H1 (cell line): ENCODE results near the gene MAGI2. TPM values are rescaled to one million over a fixed set of nuclear protein-coding genes. Genes with fewer than 3 reads are reported as not detected.

ENCODE experiments used
- CTCF ChIA-PET: fragments of 300-600 bp; sonication (Branson Sonifier 250); formaldehyde crosslinking; loops from one replicate; lab custom pipeline; 2021; ENCODE audit not compliant: partially characterized antibody; lab: Charles Lee
- POLR2A ChIA-PET: fragments of 300-600 bp; sonication (Branson Sonifier 250); formaldehyde crosslinking; loops from one replicate; lab custom pipeline; 2021; ENCODE audit warnings: inconsistent platforms; ENCODE audit not compliant: partially characterized antibody; lab: Charles Lee
- DNase-seq, 2 experiments: peaks; one replicate each; pipeline versions ENCODE4 v3.0.0 to v3.0.0-alpha.2; 2010 to 2022; ENCODE audit warnings: low spot score in 2 of 2, low read depth in 1 of 2, mixed read lengths in 1 of 2
- FAIRE-seq: peaks from 2 replicates; lab custom pipeline; 2011; peaks lifted over from hg19 to GRCh38; lab: Jason Lieb, UNC
- H2AFZ ChIP-seq: 2 replicates; pipeline ENCODE4 v1.8.1; 2012; ENCODE audit warnings: low read length, inconsistent platforms
- H2AK5ac ChIP-seq: 2 replicates; pipeline ENCODE4 v1.6.1; 2013; ENCODE audit warnings: low read depth, low read length
- H2BK120ac ChIP-seq: replicated peaks from 2 replicates; pipeline ENCODE3; 2013; ENCODE audit warnings: low read depth, low read length, inconsistent platforms
- H2BK12ac ChIP-seq: 2 replicates; pipeline ENCODE4 v1.6.1; 2013; ENCODE audit warnings: low read depth, low read length
- H2BK15ac ChIP-seq: 2 replicates; pipeline ENCODE4 v1.6.1; 2013; ENCODE audit warnings: low read length
- H2BK20ac ChIP-seq: 2 replicates; pipeline ENCODE4 v1.6.1; 2013; ENCODE audit warnings: low read length
- H2BK5ac ChIP-seq: 2 replicates; pipeline ENCODE4 v1.6.1; 2013; ENCODE audit warnings: low read depth, low read length
- H3K14ac ChIP-seq: 2 replicates; pipeline ENCODE4 v1.6.1; 2013; ENCODE audit warnings: inconsistent platforms; ENCODE audit not compliant: insufficient read length
- H3K18ac ChIP-seq: 2 replicates; pipeline ENCODE4 v1.6.1; 2013; ENCODE audit warnings: low read length; ENCODE audit errors: extremely low read depth
- H3K23ac ChIP-seq: 2 replicates; pipeline ENCODE4 v1.6.1; 2013; ENCODE audit warnings: inconsistent platforms; ENCODE audit not compliant: insufficient read length
- H3K23me2 ChIP-seq: 2 replicates; pipeline ENCODE4 v1.6.1; 2013; ENCODE audit warnings: low read depth, low read length
- H3K27ac ChIP-seq: 2 replicates; pipeline ENCODE4 v1.6.1; 2011; ENCODE audit warnings: low read depth, low read length, inconsistent platforms
- H3K27me3 ChIP-seq, 4 experiments: replicated peaks in 1 of 4; 1 replicate in 1 of 4; 2 replicates in 3 of 4; pipeline versions ENCODE4 v1.6.1 to v1.8.1; 2011 to 2013; ENCODE audit warnings: low read length in 3 of 4, mild to moderate bottlenecking in 3 of 4, inconsistent platforms in 2 of 4, mixed read lengths in 2 of 4, moderate library complexity in 1 of 4; ENCODE audit not compliant: control insufficient read depth in 3 of 4, insufficient read depth in 3 of 4; ENCODE audit errors: extremely low read depth in 1 of 4
- H3K36me3 ChIP-seq, 4 experiments: 2 replicates each; pipeline versions ENCODE4 v1.6.1 to v1.8.1; 2011 to 2013; ENCODE audit warnings: mild to moderate bottlenecking in 4 of 4, low read length in 3 of 4, moderate library complexity in 2 of 4, control low read depth in 1 of 4, inconsistent platforms in 1 of 4; ENCODE audit not compliant: insufficient read depth in 4 of 4, control insufficient read depth in 2 of 4
- H3K4ac ChIP-seq: replicated peaks from 2 replicates; pipeline ENCODE3; 2013; ENCODE audit warnings: low read length, low read depth, mixed read lengths, inconsistent platforms; ENCODE audit not compliant: insufficient read length
- H3K4me1 ChIP-seq, 4 experiments: replicated peaks in 1 of 4; 1 replicate in 1 of 4; 2 replicates in 3 of 4; pipeline versions ENCODE4 v1.6.1 to v1.8.1; 2011 to 2013; ENCODE audit warnings: low read length in 3 of 4, inconsistent platforms in 2 of 4, mixed read lengths in 1 of 4; ENCODE audit not compliant: insufficient read depth in 4 of 4, control insufficient read depth in 3 of 4
- H3K4me2 ChIP-seq, 2 experiments: 2 replicates each; pipeline versions ENCODE4 v1.6.1 to v1.8.1; 2011 to 2013; ENCODE audit warnings: low read depth in 2 of 2, low read length in 2 of 2, control low read depth in 1 of 2, inconsistent platforms in 1 of 2, mild to moderate bottlenecking in 1 of 2; ENCODE audit not compliant: insufficient read depth in 1 of 2
- H3K4me3 ChIP-seq, 4 experiments: fragments of 200-600, 300-600 bp in 1 of 4; sonication (generic), shearing (Covaris generic), sonication (Bioruptor Twin) in 1 of 4; 2 replicates each; pipeline versions ENCODE4 v1.5.1 to v1.8.1; 2011 to 2016; ENCODE audit warnings: low read length in 4 of 4, low read depth in 3 of 4, control low read depth in 2 of 4, inconsistent platforms in 2 of 4, mild to moderate bottlenecking in 2 of 4, mixed read lengths in 1 of 4, moderate library complexity in 1 of 4; ENCODE audit not compliant: insufficient read depth in 2 of 4; ENCODE audit errors: extremely low read depth in 1 of 4
- H3K56ac ChIP-seq: replicated peaks from 2 replicates; pipeline ENCODE3; 2013; ENCODE audit warnings: low read depth, mild to moderate bottlenecking, mixed read lengths, low read length, inconsistent platforms; ENCODE audit not compliant: insufficient read length
- H3K79me1 ChIP-seq: 2 replicates; pipeline ENCODE4 v1.6.1; 2013; ENCODE audit warnings: low read depth, low read length, control low read depth
- H3K79me2 ChIP-seq, 2 experiments: 2 replicates each; pipeline versions ENCODE4 v1.6.1 to v1.8.1; 2012 to 2013; ENCODE audit warnings: low read length in 2 of 2, mild to moderate bottlenecking in 2 of 2, inconsistent platforms in 1 of 2; ENCODE audit not compliant: insufficient read depth in 2 of 2, control insufficient read depth in 1 of 2
- H3K9ac ChIP-seq, 4 experiments: replicated peaks in 1 of 4; 1 replicate in 1 of 4; 2 replicates in 3 of 4; pipeline versions ENCODE4 v1.6.1 to v1.8.1; 2011 to 2013; ENCODE audit warnings: low read depth in 3 of 4, low read length in 3 of 4, control low read depth in 2 of 4, mild to moderate bottlenecking in 2 of 4, moderate library complexity in 2 of 4, inconsistent platforms in 1 of 4; ENCODE audit errors: extremely low read depth in 1 of 4
- H3K9me3 ChIP-seq, 2 experiments: 2 replicates each; pipeline versions ENCODE4 v1.6.1 to v1.8.1; 2012 to 2013; ENCODE audit warnings: mild to moderate bottlenecking in 2 of 2, moderate library complexity in 2 of 2, control low read depth in 1 of 2, inconsistent platforms in 1 of 2, low read depth in 1 of 2, low read length in 1 of 2, mixed read lengths in 1 of 2; ENCODE audit not compliant: insufficient read depth in 2 of 2
- H4K20me1 ChIP-seq, 2 experiments: replicated peaks in 1 of 2; 2 replicates each; pipeline versions ENCODE3 to v1.8.1; 2011 to 2013; ENCODE audit warnings: inconsistent platforms in 2 of 2, low read length in 2 of 2, mild to moderate bottlenecking in 1 of 2; ENCODE audit not compliant: insufficient read depth in 2 of 2, control insufficient read depth in 1 of 2
- H4K5ac ChIP-seq: 2 replicates; pipeline ENCODE4 v1.6.1; 2013; ENCODE audit warnings: low read length, low read depth, mixed read lengths, inconsistent platforms; ENCODE audit not compliant: insufficient read length
- H4K8ac ChIP-seq: 2 replicates; pipeline ENCODE4 v1.8.0; 2013; ENCODE audit warnings: mild to moderate bottlenecking, moderate library complexity, low read length, inconsistent platforms; ENCODE audit not compliant: insufficient read depth; ENCODE audit errors: extremely low read depth
- H4K91ac ChIP-seq: replicated peaks from 2 replicates; pipeline ENCODE3; 2013; ENCODE audit warnings: low read length, mixed read lengths, inconsistent platforms; ENCODE audit not compliant: insufficient read length
- BCL11A ChIP-seq, 2 experiments: IDR thresholded peaks; one replicate each; pipeline ENCODE4 v1.6.1; 2011; ENCODE audit warnings: low read depth in 2 of 2, low read length in 2 of 2, mild to moderate bottlenecking in 2 of 2
- CTBP2 ChIP-seq: IDR thresholded peaks from 2 replicates; pipeline ENCODE4 v1.7.0; 2011; ENCODE audit warnings: borderline replicate concordance, mild to moderate bottlenecking, moderate library complexity, mixed read lengths, low read length; ENCODE audit not compliant: insufficient read depth, insufficient read length
- EP300 ChIP-seq, 2 experiments: IDR thresholded peaks; 1 replicate in 1 of 2; 2 replicates in 1 of 2; pipeline ENCODE4 v1.6.1; 2011 to 2012; ENCODE audit warnings: low read depth in 2 of 2, low read length in 2 of 2, mild to moderate bottlenecking in 2 of 2, borderline replicate concordance in 1 of 2, inconsistent platforms in 1 of 2, moderate library complexity in 1 of 2
- FOSL1 ChIP-seq: IDR thresholded peaks from 2 replicates; pipeline ENCODE4 v1.6.1; 2011; ENCODE audit warnings: mild to moderate bottlenecking, low read depth, low read length, moderate library complexity; ENCODE audit not compliant: insufficient read depth
- NANOG ChIP-seq: IDR thresholded peaks from 2 replicates; pipeline ENCODE4 v1.6.1; 2011; ENCODE audit warnings: low read length, low read depth, mild to moderate bottlenecking, inconsistent platforms; ENCODE audit not compliant: insufficient read depth, poor library complexity, severe bottlenecking
- SAP30 ChIP-seq: fragments of 300-600 bp; sonication (generic); IDR thresholded peaks from 2 replicates; pipeline ENCODE4 v1.7.1; 2012; ENCODE audit warnings: low read length, moderate library complexity, mild to moderate bottlenecking, inconsistent platforms; ENCODE audit not compliant: insufficient read depth, insufficient replicate concordance
- SIRT6 ChIP-seq: IDR thresholded peaks from one replicate; pipeline ENCODE4 v1.7.1; 2012; ENCODE audit warnings: low read length, inconsistent platforms
- YY1 ChIP-seq: IDR thresholded peaks from 2 replicates; pipeline ENCODE4 v1.6.1; 2011; ENCODE audit warnings: low read depth, mild to moderate bottlenecking, low read length
- WGBS, 2 experiments: shearing (Covaris generic) in 1 of 2; methylation state at CpG; one replicate each; pipeline versions ENCODE4 v1.1.6 to v1.1.7; 2013 to 2015; ENCODE audit warnings: low lambda C conversion rate in 2 of 2, mixed read lengths in 2 of 2, inconsistent platforms in 1 of 2, low coverage in 1 of 2, missing lambda C conversion rate in 1 of 2; ENCODE audit not compliant: insufficient replicate concordance in 2 of 2, insufficient coverage in 1 of 2, insufficient read length in 1 of 2; ENCODE audit errors: extremely low coverage in 1 of 2, missing lambda C conversion rate in 1 of 2; 5-methylcytosine and 5-hydroxymethylcytosine counted together
- polyA plus RNA-seq, 7 experiments: library from polyadenylated mRNA; depleted of rRNA in 3 of 7; stranded (reverse) in 5 of 7; unstranded in 2 of 7; fragments of >200 nt in 5 of 7; fragments of 200-250 nt in 2 of 7; gene quantifications; 1 replicate in 5 of 7; 2 replicates in 1 of 7; 4 replicates in 1 of 7; pipeline versions ENCODE4 v1.2.1 to v1.2.3, GENCODE V29; 2011 to 2013; ENCODE audit warnings: missing spikeins in 2 of 7, mixed read lengths in 2 of 7
- total RNA-seq: library from RNA; stranded (reverse); fragmentation: NEBNext Ultra II Directional; extraction: Animal tissue kit (Norgen Biotek cat#: 25700); gene quantifications from 2 replicates; pipeline ENCODE4 v1.2.1, GENCODE V29; 2021

MAGI2 gene
- total and polyA plus RNA-seq, 2 of the 8 experiments (the other 6 are each of a cell fraction or from before 2014, with no cell fraction given) = 6.0 to 27.3 TPM

GRCh38 chr7:78704504-78704903, 749.0 kb downstream of the MAGI2 start:
- CTCF ChIA-PET = no interaction called here
- Histone ChIP-seq H2BK15ac (no peak overlapping the region), H3K23ac (no peak overlapping the region), H3K56ac (no peak overlapping the region), H2AK5ac (no peak overlapping the region), H2BK20ac (no peak overlapping the region), H3K23me2 (no peaks in the 10 kb centered on the region), H3K27me3 (no peaks in the 10 kb centered on the region), H2BK5ac (no peak overlapping the region), H3K4ac (no peak overlapping the region), H4K20me1 (no peaks in the 10 kb centered on the region), H3K14ac (no peak overlapping the region), H3K4me3 (no peak overlapping the region), H4K8ac (no peak overlapping the region), H2BK12ac (no peak overlapping the region), H3K36me3 (no peaks in the 10 kb centered on the region; a peak in 1 of 8 replicates), H3K9ac (no peak overlapping the region), H3K4me1 (no peaks in the 10 kb centered on the region), H3K9me3 (no peaks in the 10 kb centered on the region), H4K5ac (no peak overlapping the region), H3K79me1 (peaks cover 2% of the 10 kb centered on the region; the same call in 1 of the 2 replicates), H4K91ac (no peak overlapping the region), H3K79me2 (peaks cover 0 to 17% of the 10 kb centered on the region in 2 experiments; a peak in 1 of 4 replicates), H2AFZ (no peak overlapping the region), H3K27ac (no peak overlapping the region), H3K18ac (no peak overlapping the region), H3K4me2 (no peak overlapping the region), H2BK120ac (no peak overlapping the region)
- DNase-seq (no peak), FAIRE-seq (no peak)
- WGBS, 2 experiments = 92% methylated on average over 2 of the region's 3 CpGs; no CpG with 5 or more reads in 1 of the 2 experiments
- POLR2A ChIA-PET = interaction anchor here (1.3 kb wide), 1 partner anchor 35 kb away, joined by 3 read pairs; no protein-coding TSS in a partner anchor
- TF ChIP-seq SAP30 = no peak
- no peak for TF ChIP-seq NANOG
- TF ChIP-seq FOSL1 = no peak
- no peak for TF ChIP-seq CTBP2
- TF ChIP-seq BCL11A (IDR thresholded peaks at IDR 0.05; ENCODE audit: low read depth in 2 of 2, low read length in 2 of 2) = no peak
- TF ChIP-seq EP300 (IDR thresholded peaks at IDR 0.05; ENCODE audit: borderline replicate concordance in 1 of 2, low read depth in 2 of 2, low read length in 2 of 2) = no peak
- TF ChIP-seq SIRT6 = no peak
- TF ChIP-seq YY1 = no peak
